HepG2 (cell line): ENCODE data around the gene H6PD. TPM values are rescaled to one million over a fixed set of nuclear protein-coding genes. Genes with fewer than 3 reads are reported as not detected.

Source experiments
- CBFB ChIP-seq: sonication (generic); formaldehyde crosslinking; IDR thresholded peaks from 2 replicates; pipeline ENCODE4 v1.4.0; 2020; ENCODE audit warnings: missing genetic modification reagents
- CHD2 ChIP-seq: IDR thresholded peaks from 2 replicates; pipeline ENCODE4 v1.6.1; 2011; ENCODE audit warnings: low read depth, low read length, improper control_type of control experiment
- ELF1 ChIP-seq: sonication (generic); formaldehyde crosslinking; IDR thresholded peaks from 2 replicates; pipeline ENCODE4 v1.4.0; 2020; ENCODE audit warnings: missing genetic modification reagents
- FOXM1 ChIP-seq: sonication (generic); formaldehyde crosslinking; IDR thresholded peaks from 2 replicates; pipeline ENCODE4 v1.5.0; 2020; ENCODE audit warnings: missing genetic modification reagents
- MAX ChIP-seq: IDR thresholded peaks from 2 replicates; pipeline ENCODE4 v1.6.1; 2012; ENCODE audit warnings: inconsistent platforms
- MEIS1 ChIP-seq: sonication (generic); formaldehyde crosslinking; IDR thresholded peaks from 2 replicates; pipeline ENCODE4 v1.9.0; 2021; ENCODE audit warnings: mild to moderate bottlenecking, missing genetic modification reagents, moderate library complexity, borderline replicate concordance
- MLX ChIP-seq: IDR thresholded peaks from 2 replicates; pipeline ENCODE4 v1.6.1; 2016
- MTF1 ChIP-seq: sonication (generic); formaldehyde crosslinking; IDR thresholded peaks from 2 replicates; pipeline ENCODE4 v1.5.0; 2020; ENCODE audit warnings: missing genetic modification reagents
- RXRB ChIP-seq: IDR thresholded peaks from 2 replicates; pipeline ENCODE4 v1.6.1; 2016; ENCODE audit warnings: borderline replicate concordance, missing genetic modification reagents, missing compliant biosample characterization
- SETDB1 ChIP-seq: sonication (generic); formaldehyde crosslinking; IDR thresholded peaks from 2 replicates; pipeline ENCODE4 v1.5.1; 2020; ENCODE audit warnings: missing genetic modification reagents, mild to moderate bottlenecking, borderline replicate concordance
- TFDP2 ChIP-seq: sonication (generic); formaldehyde crosslinking; IDR thresholded peaks from 2 replicates; pipeline ENCODE4 v1.4.0; 2020; ENCODE audit warnings: missing genetic modification reagents
- ZFP36L1 ChIP-seq: sonication (generic); formaldehyde crosslinking; IDR thresholded peaks from 2 replicates; pipeline ENCODE4 v1.8.0; 2022; ENCODE audit warnings: mild to moderate bottlenecking, missing genetic modification reagents, moderate library complexity
- ZNF138 ChIP-seq: sonication (generic); formaldehyde crosslinking; IDR thresholded peaks from 2 replicates; pipeline ENCODE4 v1.5.0; 2020; ENCODE audit warnings: mild to moderate bottlenecking, low read depth, missing genetic modification reagents
- ZNF574 ChIP-seq: sonication (generic); formaldehyde crosslinking; IDR thresholded peaks from 2 replicates; pipeline ENCODE4 v1.4.0; 2020; ENCODE audit warnings: missing genetic modification reagents
- ZNF577 ChIP-seq: sonication (generic); formaldehyde crosslinking; IDR thresholded peaks from 2 replicates; pipeline ENCODE4 v1.4.0; 2020; ENCODE audit warnings: mild to moderate bottlenecking, low read depth, missing genetic modification reagents, borderline replicate concordance
- ZNF713 ChIP-seq: sonication (generic); formaldehyde crosslinking; IDR thresholded peaks from 2 replicates; pipeline ENCODE4 v1.4.0; 2020; ENCODE audit warnings: mild to moderate bottlenecking, missing genetic modification reagents
- ZZZ3 ChIP-seq: sonication (generic); formaldehyde crosslinking; IDR thresholded peaks from 2 replicates; pipeline ENCODE4 v1.4.0; 2020; ENCODE audit warnings: missing genetic modification reagents, mild to moderate bottlenecking, borderline replicate concordance
- polyA plus RNA-seq, 8 experiments: library from polyadenylated mRNA; depleted of rRNA in 3 of 8; stranded (reverse) in 7 of 8; unstranded in 1 of 8; fragments of >200 nt; fragmentation: Illumina TruSeq in 4 of 8; extraction: Trizol in 4 of 8; gene quantifications; 2 replicates each; pipeline versions ENCODE4 v1.2.1 to v1.2.3, GENCODE V29; 2011 to 2016; ENCODE audit warnings: low read depth in 4 of 8, missing spikeins in 1 of 8, mixed read lengths in 1 of 8; ENCODE audit not compliant: insufficient read depth in 1 of 8
- total RNA-seq, 5 experiments: library from RNA; depleted of rRNA; stranded (reverse); fragments of >200 nt; fragmentation: Illumina TruSeq; extraction: Trizol; gene quantifications; 2 replicates each; pipeline ENCODE4 v1.2.3, GENCODE V29; 2016; ENCODE audit warnings: low read depth in 1 of 5
- TF ChIP-seq, protein P1 (sequence below): IDR thresholded peaks from 2 replicates; pipeline ENCODE4 v1.6.1; 2016; ENCODE audit warnings: mild to moderate bottlenecking
- TF ChIP-seq, protein P2 (sequence below): IDR thresholded peaks from 2 replicates; pipeline ENCODE4 v1.4.0; 2020; ENCODE audit warnings: mild to moderate bottlenecking, missing genetic modification reagents

Gene H6PD
- total and polyA plus RNA-seq, 2 of the 13 experiments (the other 11 are each of a cell fraction or from before 2014, with no cell fraction given): 9.3 to 14.1 TPM

DNA sequence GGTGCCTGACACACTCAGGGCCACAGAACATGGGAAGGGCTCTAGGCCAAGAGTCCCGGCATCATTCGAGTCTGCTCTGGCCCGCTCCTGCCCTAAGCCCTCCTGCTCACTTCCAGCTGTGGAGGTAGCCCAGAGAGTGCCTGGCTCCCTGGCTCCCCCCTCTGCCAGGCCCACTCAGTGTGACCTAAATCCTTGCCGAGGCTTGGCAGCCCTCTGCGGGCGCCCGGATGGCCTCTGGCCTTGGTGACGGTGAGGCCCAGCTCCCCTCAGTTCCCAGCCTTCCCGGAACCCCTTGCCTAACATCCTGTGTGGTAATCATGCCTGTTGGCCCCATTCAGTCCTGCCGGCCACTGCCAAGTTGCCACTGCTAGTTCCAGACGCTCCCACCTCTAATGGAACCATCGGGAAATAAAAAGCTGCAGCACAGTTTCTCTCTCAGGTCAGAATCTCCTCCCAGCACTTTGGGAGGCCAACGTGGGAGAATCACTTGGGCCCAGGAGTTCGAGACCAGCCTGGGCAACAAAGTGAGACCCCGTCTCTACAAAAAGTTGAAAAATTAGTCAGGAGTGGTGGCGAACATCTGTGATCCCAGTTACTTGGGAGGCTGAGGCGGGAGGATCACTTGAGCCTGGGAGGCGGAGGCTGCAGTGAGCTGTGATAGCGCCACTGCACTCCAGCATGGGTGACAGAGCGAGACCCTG lies 1.2 kb upstream of the H6PD start (continued):
- TF ChIP-seq ZZZ3 (CRISPR knock-in tag) (peak; percentile 50; the same call in 1 of the 2 replicates), FOXM1 (CRISPR knock-in tag) (no peak), ZNF577 (0 out of 2 replicates have a peak, but pooled peaks have one; percentile 19), MEIS1 (peak; percentile 66; the same call in 1 of the 2 replicates), SETDB1 (CRISPR knock-in tag) (no peak), CBFB (peak; percentile 83), ZNF138 (CRISPR knock-in tag) (no peak), TFDP2 (0 out of 2 replicates have a peak, but pooled peaks have one; percentile 32), ZNF574 (CRISPR knock-in tag) (peak; percentile 67), RXRB (CRISPR knock-in tag) (peak; percentile 86), MLX (peak; percentile 63), ZFP36L1 (CRISPR knock-in tag) (peak; percentile 32; the same call in 1 of the 2 replicates), CHD2 (no peak), ZNF713 (no peak), MTF1 (CRISPR knock-in tag) (no peak), ELF1 (CRISPR knock-in tag) (peak; percentile 78), MAX (peak; percentile 50; the same call in 1 of the 2 replicates)
- TF ChIP-seq, protein P1, sequence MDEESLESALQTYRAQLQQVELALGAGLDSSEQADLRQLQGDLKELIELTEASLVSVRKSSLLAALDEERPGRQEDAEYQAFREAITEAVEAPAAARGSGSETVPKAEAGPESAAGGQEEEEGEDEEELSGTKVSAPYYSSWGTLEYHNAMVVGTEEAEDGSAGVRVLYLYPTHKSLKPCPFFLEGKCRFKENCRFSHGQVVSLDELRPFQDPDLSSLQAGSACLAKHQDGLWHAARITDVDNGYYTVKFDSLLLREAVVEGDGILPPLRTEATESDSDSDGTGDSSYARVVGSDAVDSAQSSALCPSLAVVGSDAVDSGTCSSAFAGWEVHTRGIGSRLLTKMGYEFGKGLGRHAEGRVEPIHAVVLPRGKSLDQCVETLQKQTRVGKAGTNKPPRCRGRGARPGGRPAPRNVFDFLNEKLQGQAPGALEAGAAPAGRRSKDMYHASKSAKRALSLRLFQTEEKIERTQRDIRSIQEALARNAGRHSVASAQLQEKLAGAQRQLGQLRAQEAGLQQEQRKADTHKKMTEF: peak; percentile 95
- TF ChIP-seq, protein P2, sequence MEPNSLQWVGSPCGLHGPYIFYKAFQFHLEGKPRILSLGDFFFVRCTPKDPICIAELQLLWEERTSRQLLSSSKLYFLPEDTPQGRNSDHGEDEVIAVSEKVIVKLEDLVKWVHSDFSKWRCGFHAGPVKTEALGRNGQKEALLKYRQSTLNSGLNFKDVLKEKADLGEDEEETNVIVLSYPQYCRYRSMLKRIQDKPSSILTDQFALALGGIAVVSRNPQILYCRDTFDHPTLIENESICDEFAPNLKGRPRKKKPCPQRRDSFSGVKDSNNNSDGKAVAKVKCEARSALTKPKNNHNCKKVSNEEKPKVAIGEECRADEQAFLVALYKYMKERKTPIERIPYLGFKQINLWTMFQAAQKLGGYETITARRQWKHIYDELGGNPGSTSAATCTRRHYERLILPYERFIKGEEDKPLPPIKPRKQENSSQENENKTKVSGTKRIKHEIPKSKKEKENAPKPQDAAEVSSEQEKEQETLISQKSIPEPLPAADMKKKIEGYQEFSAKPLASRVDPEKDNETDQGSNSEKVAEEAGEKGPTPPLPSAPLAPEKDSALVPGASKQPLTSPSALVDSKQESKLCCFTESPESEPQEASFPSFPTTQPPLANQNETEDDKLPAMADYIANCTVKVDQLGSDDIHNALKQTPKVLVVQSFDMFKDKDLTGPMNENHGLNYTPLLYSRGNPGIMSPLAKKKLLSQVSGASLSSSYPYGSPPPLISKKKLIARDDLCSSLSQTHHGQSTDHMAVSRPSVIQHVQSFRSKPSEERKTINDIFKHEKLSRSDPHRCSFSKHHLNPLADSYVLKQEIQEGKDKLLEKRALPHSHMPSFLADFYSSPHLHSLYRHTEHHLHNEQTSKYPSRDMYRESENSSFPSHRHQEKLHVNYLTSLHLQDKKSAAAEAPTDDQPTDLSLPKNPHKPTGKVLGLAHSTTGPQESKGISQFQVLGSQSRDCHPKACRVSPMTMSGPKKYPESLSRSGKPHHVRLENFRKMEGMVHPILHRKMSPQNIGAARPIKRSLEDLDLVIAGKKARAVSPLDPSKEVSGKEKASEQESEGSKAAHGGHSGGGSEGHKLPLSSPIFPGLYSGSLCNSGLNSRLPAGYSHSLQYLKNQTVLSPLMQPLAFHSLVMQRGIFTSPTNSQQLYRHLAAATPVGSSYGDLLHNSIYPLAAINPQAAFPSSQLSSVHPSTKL (CRISPR knock-in tag): peak; percentile 93
